OCI-LY7 (cell line): Measurements from ENCODE around the gene IL1A. TPM values are rescaled to one million over a fixed set of nuclear protein-coding genes. Genes with fewer than 3 reads are reported as not detected.

ENCODE experiments used
- BruUV-seq: library from RNA; stranded (reverse); fragments of 400-500 nt; replicated peaks from 2 replicates; lab custom pipeline; 2021; lab: Mats Ljungman, UMichigan
- CTCF ChIA-PET: fragments of 300-600 bp; sonication (Branson Sonifier 250); formaldehyde crosslinking; loops from one replicate; lab custom pipeline; 2022; ENCODE audit warnings: antibody characterized with exemption; ENCODE audit not compliant: unreplicated experiment; lab: Charles Lee
- POLR2A ChIA-PET: fragments of 300-600 bp; sonication (Branson Sonifier 250); formaldehyde crosslinking; loops from one replicate; lab custom pipeline; 2022; ENCODE audit warnings: antibody characterized with exemption; lab: Charles Lee
- DNase-seq: peaks from one replicate; pipeline ENCODE4 v3.0.0-alpha.2; 2015; ENCODE audit warnings: low spot score
- H2AFZ ChIP-seq: fragments of 200-600 bp; sonication (generic), shearing (Covaris generic); 2 replicates; pipeline ENCODE4 v1.6.1; 2014; ENCODE audit warnings: mild to moderate bottlenecking, antibody characterized with exemption, low read length, moderate library complexity
- H3K27ac ChIP-seq: fragments of 200-600 bp; sonication (generic); 2 replicates; pipeline ENCODE4 v1.5.1; 2014; ENCODE audit warnings: mixed run types, low read depth, mild to moderate bottlenecking, moderate library complexity, low read length, inconsistent platforms; ENCODE audit not compliant: poor library complexity, severe bottlenecking
- H3K36me3 ChIP-seq: fragments of 200-600 bp; sonication (generic); 2 replicates; pipeline ENCODE4 v1.6.1; 2014; ENCODE audit warnings: mild to moderate bottlenecking, antibody characterized with exemption, low read length, moderate library complexity, mixed read lengths; ENCODE audit not compliant: insufficient read depth
- H3K4me1 ChIP-seq: fragments of 200-600 bp; sonication (generic); 2 replicates; pipeline ENCODE4 v1.5.1; 2014; ENCODE audit warnings: mild to moderate bottlenecking, low read length; ENCODE audit not compliant: insufficient read depth, poor library complexity, severe bottlenecking
- H3K4me2 ChIP-seq: fragments of 200-600 bp; sonication (generic); 2 replicates; pipeline ENCODE4 v1.6.1; 2014; ENCODE audit warnings: mild to moderate bottlenecking, low read length
- H3K4me3 ChIP-seq: fragments of 200-600 bp; sonication (generic); 2 replicates; pipeline ENCODE4 v1.5.1; 2014; ENCODE audit warnings: mild to moderate bottlenecking, low read depth, low read length; ENCODE audit not compliant: poor library complexity, severe bottlenecking
- H3K79me2 ChIP-seq: fragments of 200-600 bp; sonication (generic); 2 replicates; pipeline ENCODE4 v1.6.1; 2016; ENCODE audit warnings: low read depth, mild to moderate bottlenecking, low read length, moderate library complexity, mixed read lengths; ENCODE audit not compliant: insufficient read depth
- H3K9me2 ChIP-seq: fragments of 200-600 bp; sonication (generic); 2 replicates; pipeline ENCODE4 v1.6.1; 2016; ENCODE audit warnings: mild to moderate bottlenecking, low read length, mixed read lengths; ENCODE audit not compliant: insufficient read depth
- H3K9me3 ChIP-seq: fragments of 200-600 bp; sonication (generic); 2 replicates; pipeline ENCODE4 v1.6.1; 2014; ENCODE audit warnings: mild to moderate bottlenecking, mixed run types, low read length, mixed read lengths
- H4K20me1 ChIP-seq: fragments of 200-600 bp; sonication (generic); 2 replicates; pipeline ENCODE4 v1.6.1; 2014; ENCODE audit warnings: mild to moderate bottlenecking, antibody characterized with exemption, low read length, moderate library complexity, mixed read lengths; ENCODE audit not compliant: insufficient read depth
- EZH2phosphoT487 ChIP-seq: fragments of 200-600 bp; sonication (generic); IDR thresholded peaks from 2 replicates; pipeline ENCODE4 v1.6.1; 2018; ENCODE audit warnings: low read depth, borderline replicate concordance, mild to moderate bottlenecking, mixed run types, antibody characterized with exemption, low read length, moderate library complexity, mixed read lengths
- intact Hi-C: fragments of 100-400 bp; cut with micrococcal nuclease; formaldehyde crosslinking; loops from one replicate; pipeline ENCODE4 v1.10.0; 2022; ENCODE audit not compliant: unreplicated experiment
- total RNA-seq, 2 experiments: library from RNA; depleted of rRNA in 1 of 2; stranded (reverse); fragments of >200 nt in 1 of 2; shearing (Covaris generic) in 1 of 2; gene quantifications; 2 replicates each; pipeline ENCODE4 v1.2.3, GENCODE V29; 2014 to 2022
- TF ChIP-seq, protein P1 (sequence below): fragments of 200-600 bp; sonication (generic); conservative IDR thresholded peaks from 2 replicates; pipeline ENCODE4 v1.5.1; 2014; ENCODE audit warnings: mild to moderate bottlenecking, antibody characterized with exemption, low read length, moderate library complexity, mixed read lengths

IL1A gene
- total RNA-seq, 2 experiments from 2014 or later, result not detected

DNA sequence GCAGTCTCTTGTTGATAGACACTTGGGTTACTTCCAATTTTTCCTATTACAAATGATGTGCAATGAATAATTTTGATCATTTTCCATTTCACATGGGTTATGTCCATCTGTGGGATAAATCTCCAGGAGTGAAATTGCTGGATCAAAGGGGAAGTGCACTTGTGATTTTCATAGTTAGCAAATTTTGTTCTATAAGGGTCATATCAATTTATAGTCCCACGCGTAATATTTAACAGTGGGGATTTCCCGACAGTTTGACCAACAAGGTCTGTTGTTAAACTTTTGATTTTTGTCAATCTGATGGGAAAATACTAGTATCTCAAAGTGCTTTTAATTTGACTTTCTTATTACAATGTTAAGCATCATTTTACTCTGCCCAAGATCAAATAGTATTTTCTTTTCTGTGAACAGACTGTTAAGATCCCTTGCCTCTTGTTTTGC, 44.0 kb upstream of the IL1A start:
- Histone ChIP-seq H3K36me3 (no peaks in the 10 kb centered on the region), H2AFZ (no peak overlapping the region), H3K9me2 (no peaks in the 10 kb centered on the region), H3K79me2 (no peaks in the 10 kb centered on the region), H3K9me3 (no peaks in the 10 kb centered on the region), H3K4me1 (no peaks in the 10 kb centered on the region), H3K4me2 (no peak overlapping the region), H3K27ac (no peak overlapping the region), H4K20me1 (no peaks in the 10 kb centered on the region), H3K4me3 (no peak overlapping the region)
- intact Hi-C loops, result no loop called here
- BruUV-seq, result no TSS peak
- POLR2A ChIA-PET, result no interaction called here
- CTCF ChIA-PET, result no interaction called here
- TF ChIP-seq EZH2phosphoT487, result no peak
- TF ChIP-seq, protein P1, sequence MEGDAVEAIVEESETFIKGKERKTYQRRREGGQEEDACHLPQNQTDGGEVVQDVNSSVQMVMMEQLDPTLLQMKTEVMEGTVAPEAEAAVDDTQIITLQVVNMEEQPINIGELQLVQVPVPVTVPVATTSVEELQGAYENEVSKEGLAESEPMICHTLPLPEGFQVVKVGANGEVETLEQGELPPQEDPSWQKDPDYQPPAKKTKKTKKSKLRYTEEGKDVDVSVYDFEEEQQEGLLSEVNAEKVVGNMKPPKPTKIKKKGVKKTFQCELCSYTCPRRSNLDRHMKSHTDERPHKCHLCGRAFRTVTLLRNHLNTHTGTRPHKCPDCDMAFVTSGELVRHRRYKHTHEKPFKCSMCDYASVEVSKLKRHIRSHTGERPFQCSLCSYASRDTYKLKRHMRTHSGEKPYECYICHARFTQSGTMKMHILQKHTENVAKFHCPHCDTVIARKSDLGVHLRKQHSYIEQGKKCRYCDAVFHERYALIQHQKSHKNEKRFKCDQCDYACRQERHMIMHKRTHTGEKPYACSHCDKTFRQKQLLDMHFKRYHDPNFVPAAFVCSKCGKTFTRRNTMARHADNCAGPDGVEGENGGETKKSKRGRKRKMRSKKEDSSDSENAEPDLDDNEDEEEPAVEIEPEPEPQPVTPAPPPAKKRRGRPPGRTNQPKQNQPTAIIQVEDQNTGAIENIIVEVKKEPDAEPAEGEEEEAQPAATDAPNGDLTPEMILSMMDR, result no peak
- no peak for DNase-seq

DNA sequence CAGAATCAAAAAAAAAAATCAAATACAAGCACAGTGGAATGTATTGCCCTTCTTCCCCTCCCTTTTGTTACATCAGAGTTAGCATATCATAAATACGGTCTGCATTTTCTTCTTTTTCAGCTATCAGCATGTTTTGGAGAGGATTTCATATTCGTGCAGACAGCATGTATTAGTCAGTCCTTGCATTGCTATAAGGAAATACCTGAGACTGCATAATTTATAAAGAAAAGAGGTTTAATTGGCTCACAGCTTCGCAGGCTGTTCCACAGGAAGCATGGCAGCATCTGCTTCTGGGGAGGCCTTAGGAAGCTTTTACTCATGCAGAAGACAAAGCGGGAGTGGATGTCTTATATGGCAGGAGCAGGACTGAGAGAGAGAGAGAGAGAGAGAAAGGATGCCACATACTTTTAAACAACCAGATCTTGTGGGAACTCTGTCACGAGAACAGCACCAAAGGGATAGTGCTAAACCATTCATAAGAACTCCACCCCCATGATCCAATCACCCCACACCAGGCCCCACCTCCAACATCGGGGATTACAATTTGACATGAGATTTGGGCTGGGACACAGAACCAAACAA, 43.4 kb upstream of the IL1A start:
- CTCF ChIA-PET, result no interaction called here

GRCh38 chr2:112827009-112827408, 42.7 kb upstream of the IL1A start:
- POLR2A ChIA-PET, result no interaction called here

More for the DNA sequence above, 43.4 kb upstream of the IL1A start:
- Histone ChIP-seq H3K27ac (no peak overlapping the region), H3K4me3 (no peak overlapping the region), H2AFZ (no peak overlapping the region), H3K36me3 (no peaks in the 10 kb centered on the region), H4K20me1 (no peaks in the 10 kb centered on the region), H3K4me1 (no peaks in the 10 kb centered on the region), H3K9me2 (no peaks in the 10 kb centered on the region), H3K79me2 (no peaks in the 10 kb centered on the region), H3K9me3 (no peaks in the 10 kb centered on the region), H3K4me2 (no peak overlapping the region)
- POLR2A ChIA-PET, result no interaction called here
- DNase-seq, result no peak
- intact Hi-C loops, result no loop called here
- no TSS peak for BruUV-seq
- TF ChIP-seq EZH2phosphoT487, result no peak
- TF ChIP-seq, protein P1, result no peak

More at GRCh38 chr2:112827009-112827408, 42.7 kb upstream of the IL1A start:
- Histone ChIP-seq H4K20me1 (no peaks in the 10 kb centered on the region), H3K36me3 (no peaks in the 10 kb centered on the region), H3K9me3 (no peaks in the 10 kb centered on the region), H3K4me1 (no peaks in the 10 kb centered on the region), H3K4me3 (no peak overlapping the region), H3K4me2 (no peak overlapping the region), H2AFZ (no peak overlapping the region), H3K79me2 (no peaks in the 10 kb centered on the region), H3K9me2 (no peaks in the 10 kb centered on the region), H3K27ac (no peak overlapping the region)
- no peak for TF ChIP-seq EZH2phosphoT487
- TF ChIP-seq, protein P1, result no peak
- CTCF ChIA-PET, result no interaction called here
- BruUV-seq, result no TSS peak
- no peak for DNase-seq
- intact Hi-C loops, result no loop called here
